Measurements from ENCODE around the gene GREB1L. TPM values are rescaled to one million over a fixed set of nuclear protein-coding genes. Genes with fewer than 3 reads are reported as not detected.

Gene GREB1L
- polyA plus RNA-seq, 1 of the 3 experiments (the other 2 are of a cell fraction), result under 0.01 TPM

- Histone ChIP-seq H3K27me3 (ENCODE audit: insufficient read depth) (no peaks in the 10 kb centered on the region; the same call in 1 of the 2 replicates), H3K36me3 (replicated peaks in 1 of 2; ENCODE audit: control insufficient read depth in 1 of 2, insufficient read depth in 2 of 2, low read length in 1 of 2) (no peaks in the 10 kb centered on the region), H3K27ac (ENCODE audit: low read depth in 2 of 2, low read length in 1 of 2) (no peak overlapping the region), H3K4me2 (no peak overlapping the region), H3K79me2 (ENCODE audit: insufficient read depth) (no peaks in the 10 kb centered on the region), H3K9me3 (no peaks in the 10 kb centered on the region), H3K4me3 (ENCODE audit: low read depth in 2 of 2, low read length in 1 of 2) (no peak overlapping the region), H4K20me1 (ENCODE audit: insufficient read depth) (no peaks in the 10 kb centered on the region), H3K9me2 (no peaks in the 10 kb centered on the region), H2AFZ (ENCODE audit: low read depth) (no peak overlapping the region), H3K9ac (no peak overlapping the region), H3K4me1 (ENCODE audit: control insufficient read depth in 1 of 2, insufficient read depth in 2 of 2, low read depth in 1 of 2, low read length in 1 of 2) (peaks cover 2 to 3% of the 10 kb centered on the region in 2 experiments; a peak in 2 of 4 replicates), H3F3A (replicated peaks; ENCODE audit: insufficient read depth) (no peaks in the 10 kb centered on the region)
- TF ChIP-seq GABPA (IDR thresholded peaks at IDR 0.05; ENCODE audit: low read depth) (no peak), RXRA (IDR thresholded peaks at IDR 0.05; ENCODE audit: borderline replicate concordance, low read depth) (no peak), NRF1 (IDR thresholded peaks at IDR 0.05; ENCODE audit: low read depth, low read length) (no peak), ELF1 (IDR thresholded peaks at IDR 0.05) (no peak), EZH2phosphoT487 (IDR thresholded peaks at IDR 0.05; ENCODE audit: borderline replicate concordance, low read depth) (no peak), USF2 (IDR thresholded peaks at IDR 0.05; ENCODE audit: borderline replicate concordance, low read depth, low read length) (no peak)
- no peak for DNase-seq
- POLR2A ChIA-PET, result no interaction called here
- 96% methylated on average over 15 of the region's 15 CpGs for WGBS (ENCODE audit: low lambda C conversion rate)
- CTCF ChIA-PET, result interaction anchor here (0.8 to 2.8 kb wide), 16 partner anchors 9 to 470 kb away, joined by 3 to 13 read pairs (median 4); partner anchors contain the start of gene ESCO1
Measured at GRCh38 chr18:21489919-21490495, 248.0 kb downstream of the GREB1L start.

- POLR2A ChIA-PET, result no interaction called here
- Histone ChIP-seq H3K79me2 (ENCODE audit: insufficient read depth) (no peaks in the 10 kb centered on the region), H3K9ac (no peak overlapping the region), H2AFZ (ENCODE audit: low read depth) (no peak overlapping the region), H3K27ac (ENCODE audit: low read depth in 2 of 2, low read length in 1 of 2) (no peak overlapping the region), H3K4me2 (no peak overlapping the region), H3K36me3 (replicated peaks in 1 of 2; ENCODE audit: control insufficient read depth in 1 of 2, insufficient read depth in 2 of 2, low read length in 1 of 2) (no peaks in the 10 kb centered on the region), H3K27me3 (ENCODE audit: insufficient read depth) (no peaks in the 10 kb centered on the region; the same call in 1 of the 2 replicates), H3K4me1 (ENCODE audit: control insufficient read depth in 1 of 2, insufficient read depth in 2 of 2, low read depth in 1 of 2, low read length in 1 of 2) (peaks cover 0 to 3% of the 10 kb centered on the region in 2 experiments; a peak in 1 of 4 replicates), H3K9me3 (no peaks in the 10 kb centered on the region), H3K9me2 (no peaks in the 10 kb centered on the region), H3F3A (replicated peaks; ENCODE audit: insufficient read depth) (no peaks in the 10 kb centered on the region), H3K4me3 (ENCODE audit: low read depth in 2 of 2, low read length in 1 of 2) (no peak overlapping the region), H4K20me1 (ENCODE audit: insufficient read depth) (no peaks in the 10 kb centered on the region)
- WGBS (ENCODE audit: low lambda C conversion rate), result 63% methylated on average over 4 of the region's 4 CpGs
- TF ChIP-seq MAX (IDR thresholded peaks at IDR 0.05; ENCODE audit: low read depth) (no peak), POLR2AphosphoS5 (IDR thresholded peaks at IDR 0.05; ENCODE audit: low read depth, low read length) (no peak), SIN3A (IDR thresholded peaks at IDR 0.05; ENCODE audit: borderline replicate concordance, low read depth, low read length) (no peak), NRF1 (IDR thresholded peaks at IDR 0.05; ENCODE audit: low read depth, low read length) (no peak), MEF2A (IDR thresholded peaks at IDR 0.05; ENCODE audit: borderline replicate concordance, low read depth) (no peak), REST (IDR thresholded peaks at IDR 0.05; ENCODE audit: low read depth, low read length) (no peak), IRF3 (IDR thresholded peaks at IDR 0.05; ENCODE audit: low read depth, low read length) (no peak), FOXJ3 (CRISPR knock-in tag; IDR thresholded peaks at IDR 0.05) (no peak), FOXM1 (IDR thresholded peaks at IDR 0.05; ENCODE audit: low read depth) (no peak)
- CTCF ChIA-PET, result interaction anchor here (1.2 to 1.4 kb wide), 2 partner anchors 112 to 465 kb away, joined by 3 to 12 read pairs; no protein-coding TSS in a partner anchor
- no peak for DNase-seq
Measured at GRCh38 chr18:21490748-21491147, 248.7 kb downstream of the GREB1L start.

Measured in SK-N-SH (cell line).